K562 (cell line): Measurements from ENCODE around the gene PAN2. TPM values are rescaled to one million over a fixed set of nuclear protein-coding genes. Genes with fewer than 3 reads are reported as not detected.

Experiments
- BHLHE40 ChIP-seq: IDR thresholded peaks from 2 replicates; pipeline ENCODE4 v1.6.1; 2011; ENCODE audit warnings: low read length, improper control_type of control experiment
- C11orf30 ChIP-seq: fragments of 450-650 bp; IDR thresholded peaks from 2 replicates; pipeline ENCODE4 v1.6.1; 2016; ENCODE audit warnings: low read depth, mild to moderate bottlenecking
- DDX20 ChIP-seq: fragments of 450-650 bp; IDR thresholded peaks from 2 replicates; pipeline ENCODE4 v1.6.1; 2016; ENCODE audit warnings: missing genetic modification characterization, low read depth, mild to moderate bottlenecking, missing compliant biosample characterization, moderate library complexity
- FOS ChIP-seq: IDR thresholded peaks from 3 replicates; pipeline ENCODE4 v1.6.1; 2011; ENCODE audit not compliant: insufficient read length; ENCODE audit errors: extremely low read depth
- FOXK2 ChIP-seq, 2 experiments: fragments of 450-650 bp; IDR thresholded peaks in 1 of 2; conservative IDR thresholded peaks in 1 of 2; 2 replicates each; pipeline ENCODE4 v1.6.1; 2016; ENCODE audit warnings: low read depth in 2 of 2, mild to moderate bottlenecking in 1 of 2
- HDAC3 ChIP-seq: fragments of 450-650 bp; IDR thresholded peaks from 2 replicates; pipeline ENCODE4 v1.6.1; 2018; ENCODE audit warnings: borderline replicate concordance, mild to moderate bottlenecking, moderate library complexity; ENCODE audit not compliant: partially characterized antibody
- HMBOX1 ChIP-seq: sonication (generic); IDR thresholded peaks from 2 replicates; pipeline ENCODE4 v1.6.1; 2016
- NCOA2 ChIP-seq, 2 experiments: fragments of 450-650 bp; IDR thresholded peaks; 2 replicates each; pipeline ENCODE4 v1.6.1; 2018; ENCODE audit warnings: mild to moderate bottlenecking in 2 of 2, moderate library complexity in 1 of 2; ENCODE audit not compliant: partially characterized antibody in 2 of 2
- PCBP2 ChIP-seq: fragments of 200-400 bp; formaldehyde crosslinking; IDR thresholded peaks from 2 replicates; pipeline ENCODE4 v1.6.1; 2018; ENCODE audit warnings: low read length, low read depth, mild to moderate bottlenecking, moderate library complexity; ENCODE audit not compliant: poor library complexity, severe bottlenecking
- PML ChIP-seq: IDR thresholded peaks from 2 replicates; pipeline ENCODE4 v1.6.1; 2012; ENCODE audit warnings: low read length, inconsistent platforms
- PREB ChIP-seq: sonication (generic); formaldehyde crosslinking; IDR thresholded peaks from 2 replicates; pipeline ENCODE4 v1.8.1; 2023; ENCODE audit warnings: mild to moderate bottlenecking, missing genetic modification reagents
- RAD21 ChIP-seq, 2 experiments: fragments of 250-450 bp in 1 of 2; fragments of 450-650 bp in 1 of 2; sonication (Bioruptor Pico) in 1 of 2; formaldehyde crosslinking in 1 of 2; IDR thresholded peaks in 1 of 2; conservative IDR thresholded peaks in 1 of 2; 2 replicates each; pipeline versions ENCODE4 v1.4.0 to v1.8.0; 2020 to 2022; ENCODE audit warnings: mild to moderate bottlenecking in 2 of 2, moderate library complexity in 1 of 2
- STAT5B ChIP-seq: fragments of 250-450 bp; sonication (Bioruptor Pico); IDR thresholded peaks from 2 replicates; pipeline ENCODE4 v1.8.0; 2021; ENCODE audit warnings: mild to moderate bottlenecking, inconsistent platforms
- STAT6 ChIP-seq: sonication (generic); formaldehyde crosslinking; IDR thresholded peaks from 2 replicates; pipeline ENCODE4 v1.8.1; 2023; ENCODE audit warnings: mild to moderate bottlenecking, missing genetic modification reagents
- THRAP3 ChIP-seq: fragments of 450-650 bp; IDR thresholded peaks from 2 replicates; pipeline ENCODE4 v1.6.1; 2016; ENCODE audit warnings: mild to moderate bottlenecking, inconsistent platforms, borderline replicate concordance
- USF1 ChIP-seq: sonication (generic); formaldehyde crosslinking; IDR thresholded peaks from 2 replicates; pipeline ENCODE4 v1.9.0; 2022; ENCODE audit warnings: mild to moderate bottlenecking, missing genetic modification reagents
- ZBED1 ChIP-seq: IDR thresholded peaks from 2 replicates; pipeline ENCODE4 v1.6.1; 2014
- ZFP91 ChIP-seq: sonication (generic); formaldehyde crosslinking; IDR thresholded peaks from 2 replicates; pipeline ENCODE4 v1.8.0; 2022; ENCODE audit warnings: mild to moderate bottlenecking, missing genetic modification reagents
- ZNF408 ChIP-seq: fragments of 250-450 bp; sonication (Bioruptor Pico); IDR thresholded peaks from 2 replicates; pipeline ENCODE4 v1.4.0; 2020; ENCODE audit warnings: low read depth, mild to moderate bottlenecking, moderate library complexity
- ZNF551 ChIP-seq: fragments of 250-450 bp; sonication (Bioruptor Pico); IDR thresholded peaks from 2 replicates; pipeline ENCODE4 v1.5.0; 2021; ENCODE audit warnings: mild to moderate bottlenecking, moderate library complexity
- polyA plus RNA-seq, 8 experiments: library from polyadenylated mRNA; depleted of rRNA in 4 of 8; stranded (reverse) in 5 of 8; unstranded in 3 of 8; fragments of >200 nt; fragmentation: Nextera tagmentation in 2 of 8; fragmentation: Illumina TruSeq in 1 of 8; extraction: Ambion mirVana in 2 of 8; extraction: Trizol in 1 of 8; gene quantifications; 2 replicates each; pipeline versions ENCODE4 v1.2.1 to v1.2.3, GENCODE V29; 2011 to 2014; ENCODE audit warnings: inconsistent platforms in 1 of 8, missing spikeins in 1 of 8
- total RNA-seq, 7 experiments: library from RNA; depleted of rRNA in 6 of 7; stranded (reverse); fragments of >200 nt in 6 of 7; fragmentation: Illumina TruSeq in 2 of 7; extraction: Trizol in 2 of 7; gene quantifications; 2 replicates each; pipeline versions ENCODE4 v1.2.1 to v1.2.3, GENCODE V29; 2011 to 2021; ENCODE audit warnings: low replicate concordance in 1 of 7

PAN2 gene
- total and polyA plus RNA-seq, 9 of the 15 experiments (the other 6 are each of a cell fraction or from before 2014, with no cell fraction given) = 15.0 to 66.1 (median 25.9) TPM

- TF ChIP-seq PREB (no peak), ZNF551 (CRISPR knock-in tag) (no peak), HDAC3 (no peak), FOXK2 (conservative IDR thresholded peaks at IDR 0.05 in 1 of 2, IDR thresholded peaks at IDR 0.05 in 1 of 2; ENCODE audit: low read depth in 2 of 2) (peak in 1 of 2 experiments; percentile 93; a peak in 2 of 4 replicates), STAT6 (CRISPR knock-in tag) (no peak), ZBED1 (no peak), THRAP3 (no peak), PCBP2 (no peak), ZNF408 (CRISPR knock-in tag) (no peak), NCOA2 (IDR thresholded peaks at IDR 0.05; ENCODE audit: partially characterized antibody in 2 of 2) (no peak), BHLHE40 (peak; percentile 34; the same call in 1 of the 2 replicates), USF1 (peak; percentile 50; the same call in 1 of the 2 replicates), RAD21 (CRISPR knock-in tag; conservative IDR thresholded peaks at IDR 0.05 in 1 of 2, IDR thresholded peaks at IDR 0.05 in 1 of 2) (peak; percentile 18 to 31; a peak in 3 of 4 replicates), DDX20 (0 out of 2 replicates have a peak, but pooled peaks have one; percentile 59), STAT5B (CRISPR knock-in tag) (no peak), HMBOX1 (peak; percentile 90), PML (peak; percentile 75), ZFP91 (CRISPR knock-in tag) (no peak), C11orf30 (peak; percentile 80), FOS (peak; percentile 97)
Measured at GRCh38 chr12:56333679-56334489, at the start of gene PAN2 (continued).
